ENCODE measurements around the gene HAUS7.

DNA sequence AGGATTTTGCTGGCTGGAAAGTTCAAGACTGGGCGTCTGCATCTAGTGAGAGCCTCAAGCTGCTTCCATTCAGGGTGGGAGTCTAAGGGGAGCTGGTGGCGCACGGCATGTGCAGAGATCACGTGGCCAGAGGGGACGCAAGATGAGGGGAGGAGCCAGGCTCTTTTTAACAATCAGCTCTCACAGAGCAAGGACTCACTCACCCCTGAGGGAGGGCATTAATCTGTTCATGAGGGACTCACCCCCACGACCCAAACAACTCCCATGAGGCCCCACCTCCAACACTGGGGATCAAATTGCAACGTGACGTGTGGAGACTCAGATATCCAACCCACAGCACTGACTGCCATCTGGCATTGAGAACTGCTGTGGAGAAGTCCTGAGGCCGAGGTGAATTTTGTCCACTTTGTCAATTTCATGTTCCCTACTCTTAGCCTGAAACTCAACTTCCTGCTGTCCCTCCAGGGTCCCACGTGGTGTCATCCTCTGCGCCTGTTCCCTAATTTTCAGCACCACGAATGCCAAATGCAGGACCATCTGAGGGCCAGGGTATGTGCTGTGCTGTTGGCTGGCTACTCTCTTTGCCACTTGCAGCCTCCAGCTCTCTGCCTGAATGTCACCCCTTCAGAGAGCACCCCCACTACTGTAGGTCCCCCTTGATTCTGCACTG, 53.5 kb downstream of the HAUS7 start:
- TF ChIP-seq, protein P1, sequence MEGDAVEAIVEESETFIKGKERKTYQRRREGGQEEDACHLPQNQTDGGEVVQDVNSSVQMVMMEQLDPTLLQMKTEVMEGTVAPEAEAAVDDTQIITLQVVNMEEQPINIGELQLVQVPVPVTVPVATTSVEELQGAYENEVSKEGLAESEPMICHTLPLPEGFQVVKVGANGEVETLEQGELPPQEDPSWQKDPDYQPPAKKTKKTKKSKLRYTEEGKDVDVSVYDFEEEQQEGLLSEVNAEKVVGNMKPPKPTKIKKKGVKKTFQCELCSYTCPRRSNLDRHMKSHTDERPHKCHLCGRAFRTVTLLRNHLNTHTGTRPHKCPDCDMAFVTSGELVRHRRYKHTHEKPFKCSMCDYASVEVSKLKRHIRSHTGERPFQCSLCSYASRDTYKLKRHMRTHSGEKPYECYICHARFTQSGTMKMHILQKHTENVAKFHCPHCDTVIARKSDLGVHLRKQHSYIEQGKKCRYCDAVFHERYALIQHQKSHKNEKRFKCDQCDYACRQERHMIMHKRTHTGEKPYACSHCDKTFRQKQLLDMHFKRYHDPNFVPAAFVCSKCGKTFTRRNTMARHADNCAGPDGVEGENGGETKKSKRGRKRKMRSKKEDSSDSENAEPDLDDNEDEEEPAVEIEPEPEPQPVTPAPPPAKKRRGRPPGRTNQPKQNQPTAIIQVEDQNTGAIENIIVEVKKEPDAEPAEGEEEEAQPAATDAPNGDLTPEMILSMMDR (conservative IDR thresholded peaks at IDR 0.05; ENCODE audit: low read length) = no peak
- TF ChIP-seq EZH2phosphoT487 (IDR thresholded peaks at IDR 0.05; ENCODE audit: borderline replicate concordance) = no peak

All from Loucy (cell line).